Activated CD4-positive, alpha-beta T cell treated with anti-CD3 and anti-CD28 coated beads, Interleukin-2, Interleukin-4, amounts not matched to agents 100 ng/mL and 50 ng/mL, durations not matched to agents 16 hours and 8 hours (primary cell): ENCODE measurements around the gene TTC13.
A peak's percentile ranks its signal among the peaks of the same experiment; 100 is the strongest.
"Not testable (repeated sequence)": the region's sequence is repeated elsewhere in the genome, so short reads cannot be mapped to it uniquely, and the experiment has no call there.

ENCODE experiments used
- DNase-seq: peaks from one replicate; pipeline ENCODE4 v3.0.0-alpha.2; 2020; ENCODE audit warnings: low spot score

The TTC13 gene

GRCh38 chr1:230992100-230992774 is 13.6 kb upstream of the TTC13 start:
- no peak for DNase-seq

DNA sequence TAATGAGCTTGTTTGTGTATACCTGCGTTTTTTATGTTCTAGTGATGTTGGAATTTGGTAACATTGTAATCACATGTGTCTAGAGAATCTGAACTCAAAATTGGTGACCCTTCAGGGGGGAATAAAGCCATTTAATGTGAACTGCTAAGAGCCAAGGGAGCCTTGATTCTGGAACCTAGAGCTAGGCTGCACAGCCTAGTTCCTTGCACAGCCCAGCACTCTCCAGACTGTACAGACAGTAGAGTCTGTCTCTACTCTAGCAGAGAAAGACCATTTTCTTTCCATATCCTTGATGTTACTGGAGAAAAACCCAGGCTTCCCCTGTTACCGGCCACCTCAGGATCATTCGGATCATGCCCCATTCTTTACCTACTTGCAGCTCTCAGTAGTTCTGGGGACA is 8.8 kb upstream of the TTC13 start:
- no peak for DNase-seq

- DNase-seq: no peak
Observed at GRCh38 chr1:230986976-230987375, 8.3 kb upstream of the TTC13 start.

DNA sequence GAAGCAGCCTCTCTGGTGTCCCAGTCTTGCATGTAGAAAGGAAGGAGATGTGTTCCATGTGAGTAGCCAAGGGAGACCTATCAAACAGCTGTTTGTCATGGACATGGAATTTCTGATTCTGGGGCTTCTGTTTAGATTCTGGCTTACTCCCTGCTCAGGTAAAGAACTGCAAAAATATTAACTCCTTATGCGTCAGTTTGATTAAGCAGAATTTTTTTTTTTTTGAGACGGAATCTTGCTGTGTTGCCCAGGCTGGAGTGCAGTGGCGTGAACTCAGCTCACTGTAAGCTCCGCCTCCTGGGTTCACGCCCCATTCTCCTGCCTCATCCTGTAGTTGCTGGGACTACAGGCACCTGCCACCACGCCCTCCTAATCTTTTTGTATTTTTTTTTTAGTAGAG is 7.0 kb upstream of the TTC13 start:
- no peak for DNase-seq

DNA sequence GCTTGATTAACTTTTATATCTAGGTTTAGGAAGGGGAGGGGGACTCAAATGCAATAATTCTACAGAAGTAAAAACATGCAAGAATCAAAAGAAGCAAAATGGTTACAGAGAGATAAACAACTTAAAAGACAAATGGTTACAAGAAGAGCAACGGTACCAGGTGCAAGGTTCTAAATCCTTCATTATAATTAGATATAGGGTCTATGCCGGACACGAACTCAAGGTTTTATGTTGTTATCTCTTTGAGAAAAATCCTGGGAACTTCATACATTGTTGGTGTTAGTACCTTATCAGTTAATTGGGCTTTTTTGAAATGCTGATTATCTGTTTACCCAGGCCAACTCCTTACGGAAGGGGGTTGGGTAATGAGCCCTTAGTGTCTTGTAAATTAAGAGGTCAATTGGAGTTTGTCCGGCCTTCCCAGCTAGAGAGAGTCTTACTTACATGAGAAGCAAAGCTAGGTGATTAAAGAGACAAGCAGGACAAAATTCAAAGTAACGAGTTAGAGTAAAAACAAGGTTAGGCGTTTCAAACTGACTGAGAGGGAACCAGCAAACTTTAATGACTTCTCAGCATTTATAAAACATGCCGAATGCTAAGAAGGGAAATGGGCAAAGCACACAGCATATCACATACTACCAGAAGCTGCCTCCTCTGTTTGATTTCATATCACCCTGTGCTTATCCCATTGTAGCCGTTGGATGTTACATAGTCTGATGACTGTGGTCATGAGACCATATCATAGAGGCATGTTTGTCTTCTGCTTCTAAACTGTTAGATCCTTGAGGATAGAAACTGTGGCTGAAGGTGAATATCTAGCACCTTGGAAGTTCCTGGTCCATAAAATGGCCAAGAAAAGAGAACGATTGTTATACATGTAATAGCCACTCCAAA is 6.2 kb upstream of the TTC13 start:
- not testable (repeated sequence) for DNase-seq

GRCh38 chr1:230983811-230984210 is 5.2 kb upstream of the TTC13 start:
- DNase-seq: no peak

GRCh38 chr1:230982696-230983095 is 4.0 kb upstream of the TTC13 start:
- DNase-seq: no peak

DNA sequence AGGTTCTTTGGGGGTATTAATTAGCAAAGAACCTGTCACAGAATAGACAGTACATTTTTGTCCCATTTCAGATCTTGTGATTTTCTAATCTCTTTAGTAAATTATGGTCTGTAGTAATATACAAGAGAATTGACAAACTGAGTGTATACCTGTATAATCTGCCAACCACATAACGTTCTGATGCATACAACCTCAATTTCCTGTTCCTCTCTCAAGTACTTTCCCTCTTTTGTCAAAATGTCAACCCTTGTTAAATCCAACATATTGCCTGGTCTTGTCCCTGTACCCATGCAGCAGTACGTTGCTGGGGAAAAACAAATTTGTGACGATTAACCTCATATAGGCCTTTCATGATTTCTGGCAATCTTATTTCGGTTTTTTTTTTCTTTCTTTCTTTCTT is 1.3 kb upstream of the TTC13 start:
- DNase-seq: peak; percentile 6

GRCh38 chr1:230979389-230979716 is 692 bp upstream of the TTC13 start:
- no peak for DNase-seq

DNA sequence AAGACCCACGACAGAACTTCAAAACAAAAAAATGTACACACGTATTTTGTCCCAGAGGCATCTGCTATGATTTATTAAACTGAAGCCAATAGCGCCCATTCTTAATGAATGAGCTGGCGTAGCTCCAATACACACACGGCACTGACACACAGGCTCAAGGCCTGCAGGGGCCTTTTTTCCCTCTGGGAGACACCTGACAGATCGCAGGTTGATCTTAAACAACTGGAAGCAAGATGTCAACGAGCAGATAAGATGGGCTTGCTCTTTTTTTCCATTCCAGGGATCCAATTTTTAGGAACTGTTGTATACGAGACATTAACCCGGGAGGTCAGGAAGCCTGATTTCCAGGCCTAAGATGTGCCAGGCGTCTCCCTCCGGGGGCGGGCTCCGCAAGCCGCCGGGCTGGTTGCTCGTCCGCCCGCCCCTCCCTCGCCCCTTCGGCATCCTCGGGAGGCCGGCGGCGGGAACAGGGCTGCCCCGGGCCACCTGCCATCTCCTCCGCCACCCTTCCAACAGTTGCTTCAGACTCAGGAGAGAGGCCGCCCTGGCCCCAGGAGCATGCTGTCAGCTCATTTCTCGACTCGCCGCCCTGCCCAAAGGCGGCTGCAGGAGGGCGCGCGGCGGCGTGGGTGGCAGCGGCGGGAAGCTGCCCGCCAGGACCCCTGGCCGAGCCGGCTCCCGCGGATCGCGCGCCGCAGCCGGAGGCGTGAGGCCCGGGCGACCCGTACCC is 735 bp downstream of the TTC13 start:
- peak; percentile 16 for DNase-seq

DNA sequence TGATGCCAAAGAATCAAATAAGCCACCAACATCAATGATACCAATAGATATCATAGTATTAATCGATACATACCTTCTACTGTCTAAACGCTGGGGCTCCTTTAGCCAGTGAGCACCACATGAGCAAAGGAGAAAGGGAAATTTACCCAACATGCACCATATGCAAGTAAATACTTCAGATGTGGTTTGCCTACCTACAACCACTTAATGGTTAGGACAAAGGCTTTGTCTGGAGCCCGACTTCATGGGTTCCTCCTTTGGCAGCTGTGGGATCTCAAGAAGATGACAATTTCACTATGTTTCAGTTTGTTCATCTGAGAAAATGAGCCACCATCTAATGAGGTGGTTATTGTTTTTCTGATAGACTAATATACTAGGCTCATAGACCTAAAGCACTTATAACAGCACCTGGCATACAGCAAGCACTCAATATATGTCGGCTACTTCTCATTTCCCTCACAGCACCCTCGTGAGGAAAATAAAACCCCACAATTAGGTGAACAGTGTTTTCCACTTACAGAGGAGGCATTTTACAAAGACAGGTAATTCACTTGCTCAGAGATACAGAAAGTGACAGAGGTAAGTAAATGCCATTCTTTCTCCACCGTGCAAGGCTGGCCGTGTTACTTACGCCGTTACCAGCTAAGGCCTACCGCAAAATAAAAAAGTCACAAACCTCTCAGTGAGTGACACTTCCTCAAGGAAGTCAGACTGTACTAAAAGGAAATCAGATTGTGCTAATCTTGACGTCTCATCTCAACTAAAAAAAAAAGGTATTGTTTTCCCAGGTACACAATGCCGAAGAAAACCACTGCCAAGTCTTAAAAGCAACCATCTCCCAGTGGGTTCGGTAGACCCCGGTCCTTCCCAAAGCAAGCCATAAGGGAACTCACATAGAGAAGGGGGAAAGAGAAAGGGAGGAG is 1.6 kb downstream of the TTC13 start:
- peak; percentile 58 for DNase-seq

DNA sequence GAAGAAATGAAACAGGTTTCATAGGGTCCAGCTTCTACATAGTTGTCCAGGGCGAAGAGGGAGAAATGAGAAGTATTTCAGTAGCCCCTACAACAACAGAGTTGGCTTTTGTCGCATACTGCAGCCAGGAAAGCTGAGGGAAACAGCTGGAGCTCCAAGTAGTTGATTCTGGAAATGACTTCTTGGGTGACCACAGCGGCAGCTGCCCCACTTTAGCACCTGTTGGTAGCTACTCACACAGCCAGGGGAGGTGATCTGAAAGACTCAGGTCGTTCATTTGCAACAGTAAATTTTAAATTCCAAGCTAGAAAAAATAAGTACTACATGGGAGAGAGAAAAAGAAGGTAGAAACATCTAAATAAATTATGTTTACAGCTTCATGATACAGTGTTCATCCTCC is 2.3 kb downstream of the TTC13 start:
- DNase-seq: no peak

DNA sequence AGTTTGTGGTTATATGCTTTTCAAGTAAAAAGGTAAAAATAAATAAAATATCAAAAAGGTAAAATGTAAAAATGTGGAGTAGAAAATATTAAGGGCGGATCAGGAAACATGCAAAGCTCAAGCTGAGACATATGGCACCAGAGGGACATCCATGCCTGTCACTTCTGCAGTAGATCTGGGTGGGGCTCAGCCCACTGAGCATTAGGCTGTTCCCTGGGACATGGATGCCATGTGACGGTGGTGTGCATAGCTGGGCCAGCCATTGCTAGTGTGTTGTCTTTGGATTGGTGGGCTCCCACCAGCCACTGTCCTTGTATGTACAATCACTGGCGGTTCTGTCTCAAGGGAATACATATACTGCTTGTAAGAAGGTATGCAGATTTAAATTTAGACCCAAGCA is 3.0 kb downstream of the TTC13 start:
- no peak for DNase-seq

DNA sequence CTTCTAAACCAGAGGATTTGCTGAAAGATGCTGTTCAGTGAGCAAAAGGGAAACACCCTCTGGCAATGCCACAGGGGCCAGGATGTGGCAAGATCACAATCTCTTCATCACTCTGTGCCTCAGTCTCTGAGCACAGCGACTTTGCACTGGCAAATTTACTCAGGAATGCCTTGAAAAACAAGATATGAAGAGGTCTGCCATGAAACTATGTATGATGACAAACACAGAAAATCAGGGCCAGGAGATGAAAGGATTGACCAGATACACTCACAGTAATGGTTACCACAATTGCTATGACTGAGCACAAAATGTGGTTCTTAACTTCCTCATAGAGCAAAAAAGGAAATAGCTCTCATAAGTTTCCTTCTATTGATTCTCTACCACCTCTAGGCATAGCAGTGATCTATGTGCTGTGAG is 5.8 kb downstream of the TTC13 start:
- peak; percentile 87 for DNase-seq

GRCh38 chr1:230971771-230972170 is 6.9 kb downstream of the TTC13 start:
- no peak for DNase-seq

GRCh38 chr1:230970432-230970831 is 8.2 kb downstream of the TTC13 start:
- DNase-seq: no peak

GRCh38 chr1:230966358-230966873 is 12.2 kb downstream of the TTC13 start:
- DNase-seq: no peak

DNA sequence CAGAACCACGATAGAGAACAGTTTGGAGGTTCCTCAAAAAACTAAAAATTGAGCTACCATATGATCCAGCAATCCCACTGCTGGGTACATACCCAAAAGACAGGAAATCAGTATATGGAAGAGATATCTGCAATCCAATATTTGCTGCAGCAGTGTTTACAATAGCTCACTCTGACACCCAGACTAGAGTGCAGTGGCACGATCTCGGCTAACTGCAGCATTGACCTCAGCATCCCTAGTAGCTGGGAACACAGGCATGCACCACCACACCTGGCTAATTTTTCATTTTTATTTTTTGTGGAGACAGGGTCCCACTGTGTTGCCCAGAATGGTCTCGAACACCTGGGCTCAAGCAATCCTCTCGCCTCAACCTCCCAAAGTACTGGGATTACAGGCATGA is 13.1 kb downstream of the TTC13 start:
- no peak for DNase-seq

DNA sequence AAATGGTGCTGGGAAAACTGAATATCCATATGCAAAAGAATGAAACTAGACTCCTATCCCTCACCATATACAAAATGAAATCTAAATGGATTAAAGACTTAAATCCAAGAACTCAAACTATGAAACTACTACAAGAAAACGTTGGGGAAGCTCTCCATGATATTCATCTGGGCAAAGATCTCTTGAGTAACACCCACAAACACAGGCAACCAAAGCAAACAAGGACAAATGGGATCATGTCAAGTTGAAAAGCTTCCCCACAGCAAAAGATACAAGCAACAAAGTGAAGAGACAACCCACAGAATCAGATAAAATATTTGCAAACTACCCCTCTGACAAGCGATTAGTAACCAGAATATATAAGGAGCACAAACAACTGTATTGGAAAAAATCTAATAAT is 13.8 kb downstream of the TTC13 start:
- DNase-seq: no peak

GRCh38 chr1:230958370-230958769 is 20.3 kb downstream of the TTC13 start:
- no peak for DNase-seq

DNA sequence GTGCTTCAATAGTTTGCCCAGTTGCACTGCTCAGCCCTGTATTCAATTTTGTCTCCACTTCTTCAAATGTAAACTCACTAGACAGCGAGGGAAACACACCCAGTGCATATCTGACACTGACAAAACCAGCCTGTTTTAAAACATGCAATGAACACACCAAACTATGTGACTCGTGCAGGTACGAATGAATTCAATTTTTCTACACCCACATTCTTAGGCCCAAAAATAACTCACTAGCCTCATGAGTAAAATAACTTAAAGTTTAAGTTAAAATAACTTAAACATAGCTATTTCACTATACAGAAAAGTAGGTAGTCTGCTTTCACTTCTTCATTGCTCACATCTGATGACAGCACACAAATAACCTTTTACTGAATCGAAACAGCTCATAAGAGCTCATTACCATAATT is 21.1 kb downstream of the TTC13 start:
- no peak for DNase-seq

GRCh38 chr1:230950404-230950803 is 28.3 kb downstream of the TTC13 start:
- DNase-seq: no peak
